ENCODE data around the gene DMD.
"Not testable (repeated sequence)": the region's sequence is repeated elsewhere in the genome, so short reads cannot be mapped to it uniquely, and the experiment has no call there.

DMD gene

GRCh38 chrX:31483336-31483735 lies 1728.0 kb downstream of the DMD start:
- DNase-seq, result no peak

- no peak for DNase-seq
These were observed 1730.7 kb downstream of the DMD start for GRCh38 chrX:31480696-31481095.

GRCh38 chrX:31471229-31471628 lies 1740.1 kb downstream of the DMD start:
- no peak for DNase-seq

- not testable (repeated sequence) for DNase-seq
These were observed 1740.6 kb downstream of the DMD start for GRCh38 chrX:31470753-31471152.

- DNase-seq, result no peak
These were observed 1746.9 kb downstream of the DMD start for GRCh38 chrX:31464306-31464915.

GRCh38 chrX:31461266-31461665 lies 1750.1 kb downstream of the DMD start:
- DNase-seq, result no peak

- no peak for DNase-seq
These were observed 1752.0 kb downstream of the DMD start for GRCh38 chrX:31459361-31459760.

GRCh38 chrX:31449965-31450364 lies 1761.4 kb downstream of the DMD start:
- no peak for DNase-seq

- no peak for DNase-seq
These were observed 1762.3 kb downstream of the DMD start for GRCh38 chrX:31449081-31449480.

- no peak for DNase-seq
These were observed 1765.8 kb downstream of the DMD start for GRCh38 chrX:31445542-31445941.

- DNase-seq, result no peak
These were observed 1767.7 kb downstream of the DMD start for GRCh38 chrX:31443654-31444053.

GRCh38 chrX:31440546-31440945 lies 1770.8 kb downstream of the DMD start:
- no peak for DNase-seq

GRCh38 chrX:31436424-31436823 lies 1774.9 kb downstream of the DMD start:
- DNase-seq, result no peak

GRCh38 chrX:31435592-31435991 lies 1775.8 kb downstream of the DMD start:
- DNase-seq, result no peak

GRCh38 chrX:31433856-31434255 lies 1777.5 kb downstream of the DMD start:
- DNase-seq, result no peak

GRCh38 chrX:31429915-31430314 lies 1781.4 kb downstream of the DMD start:
- no peak for DNase-seq

GRCh38 chrX:31423609-31424189 lies 1787.7 kb downstream of the DMD start:
- no peak for DNase-seq

- DNase-seq, result no peak
These were observed 1789.9 kb downstream of the DMD start for GRCh38 chrX:31421441-31421840.

GRCh38 chrX:31420711-31421151 lies 1790.6 kb downstream of the DMD start:
- no peak for DNase-seq

- no peak for DNase-seq
These were observed 1791.0 kb downstream of the DMD start for GRCh38 chrX:31420302-31420701.

- no peak for DNase-seq
These were observed 1814.2 kb downstream of the DMD start for GRCh38 chrX:31397119-31397518.

- no peak for DNase-seq
These were observed 1818.8 kb downstream of the DMD start for GRCh38 chrX:31392513-31392912.

GRCh38 chrX:31388946-31389345 lies 1822.4 kb downstream of the DMD start:
- no peak for DNase-seq

GRCh38 chrX:31384471-31384870 lies 1826.9 kb downstream of the DMD start:
- no peak for DNase-seq

- no peak for DNase-seq
These were observed 1827.4 kb downstream of the DMD start for GRCh38 chrX:31383991-31384390.
